ENCODE measurements around the gene TPI1.
A peak's percentile ranks its signal among the peaks of the same experiment; 100 is the strongest.
"Not testable (repeated sequence)": the region's sequence is repeated elsewhere in the genome, so short reads cannot be mapped to it uniquely, and the experiment has no call there.

TPI1 gene

GRCh38 chr12:6869049-6870021 is 2.0 kb downstream of the TPI1 start:
- peak; percentile 90 for DNase-seq (ENCODE audit: low spot score)

- DNase-seq (ENCODE audit: low spot score): not testable (repeated sequence)
Observed at GRCh38 chr12:6870304-6870703, 3.0 kb downstream of the TPI1 start.

GRCh38 chr12:6871052-6871957 is 4.0 kb downstream of the TPI1 start:
- peak; percentile 47 for DNase-seq (ENCODE audit: low spot score)

- DNase-seq (ENCODE audit: low spot score): peak; percentile 85
Observed at GRCh38 chr12:6872073-6873048, 5.0 kb downstream of the TPI1 start.

- peak; percentile 99 for DNase-seq (ENCODE audit: low spot score)
Observed at GRCh38 chr12:6873094-6874014, 6.0 kb downstream of the TPI1 start, which contains the start of gene SPSB2. Gene SPSB2 (minus strand): TSS chr12:6873303. CDS start chr12:6872901, 402 bp downstream.

- not testable (repeated sequence) for DNase-seq (ENCODE audit: low spot score)
Observed at GRCh38 chr12:6874015-6874368, 6.7 kb downstream of the TPI1 start.

- not testable (repeated sequence) for DNase-seq (ENCODE audit: low spot score)
Observed at GRCh38 chr12:6879824-6880223, 12.5 kb downstream of the TPI1 start.

GRCh38 chr12:6883252-6883651 is 15.9 kb downstream of the TPI1 start:
- DNase-seq (ENCODE audit: low spot score): no peak

GRCh38 chr12:6883683-6884082 is 16.4 kb downstream of the TPI1 start:
- no peak for DNase-seq (ENCODE audit: low spot score)

GRCh38 chr12:6884539-6884938 is 17.2 kb downstream of the TPI1 start:
- DNase-seq (ENCODE audit: low spot score): peak; percentile 80

- not testable (repeated sequence) for DNase-seq (ENCODE audit: low spot score)
Observed at GRCh38 chr12:6886206-6886999, 19.1 kb downstream of the TPI1 start.

GRCh38 chr12:6887460-6887859 is 20.1 kb downstream of the TPI1 start:
- DNase-seq (ENCODE audit: low spot score): no peak

- DNase-seq (ENCODE audit: low spot score): no peak
Observed at GRCh38 chr12:6888360-6888759, 21.0 kb downstream of the TPI1 start.

GRCh38 chr12:6888794-6889193 is 21.5 kb downstream of the TPI1 start:
- DNase-seq (ENCODE audit: low spot score): not testable (repeated sequence)

- not testable (repeated sequence) for DNase-seq (ENCODE audit: low spot score)
Observed at GRCh38 chr12:6889775-6890573, 22.6 kb downstream of the TPI1 start.

- peak; percentile 96 for DNase-seq (ENCODE audit: low spot score)
Observed at GRCh38 chr12:6890789-6891645, 23.7 kb downstream of the TPI1 start.

- DNase-seq (ENCODE audit: low spot score): no peak
Observed at GRCh38 chr12:6891646-6892001, 24.3 kb downstream of the TPI1 start.
